Neural cell (in vitro differentiated cells): Measurements from ENCODE around the gene TGOLN2.

Experiments used
- EP300 ChIP-seq: fragments of 450-650 bp; conservative IDR thresholded peaks from 2 replicates; pipeline ENCODE4 v1.6.1; 2014; ENCODE audit warnings: antibody characterized with exemption, mild to moderate bottlenecking, moderate library complexity; ENCODE audit not compliant: poor library complexity, severe bottlenecking
- EZH2 ChIP-seq: fragments of 200-600, 300-800 bp; shearing (Covaris generic), sonication (generic); IDR thresholded peaks from 2 replicates; pipeline ENCODE4 v1.6.1; 2014; ENCODE audit warnings: antibody characterized with exemption, low read length, borderline replicate concordance, mild to moderate bottlenecking; ENCODE audit not compliant: insufficient read depth, poor library complexity, severe bottlenecking
- MXI1 ChIP-seq: fragments of 450-650 bp; conservative IDR thresholded peaks from 2 replicates; pipeline ENCODE4 v1.6.1; 2014; ENCODE audit warnings: antibody characterized with exemption, mild to moderate bottlenecking; ENCODE audit not compliant: poor library complexity, severe bottlenecking
- POLR2AphosphoS5 ChIP-seq: IDR thresholded peaks from 2 replicates; pipeline ENCODE4 v1.6.1; 2012
- RAD21 ChIP-seq: fragments of 450-650 bp; conservative IDR thresholded peaks from 2 replicates; pipeline ENCODE4 v1.6.1; 2014; ENCODE audit warnings: antibody characterized with exemption, mild to moderate bottlenecking, moderate library complexity
- SMC3 ChIP-seq: fragments of 450-650 bp; conservative IDR thresholded peaks from 2 replicates; pipeline ENCODE4 v1.6.1; 2014; ENCODE audit warnings: antibody characterized with exemption, mild to moderate bottlenecking, moderate library complexity; ENCODE audit not compliant: poor library complexity
- TAF1 ChIP-seq: IDR thresholded peaks from 2 replicates; pipeline ENCODE4 v1.6.1; 2012; ENCODE audit warnings: low read depth
- TF ChIP-seq, protein P1 (sequence below): fragments of 450-650 bp; IDR thresholded peaks from 2 replicates; pipeline ENCODE4 v1.5.1; 2014; ENCODE audit warnings: antibody characterized with exemption, mild to moderate bottlenecking, moderate library complexity; ENCODE audit not compliant: poor library complexity, severe bottlenecking
- TF ChIP-seq, protein P2 (sequence below): IDR thresholded peaks from 2 replicates; pipeline ENCODE4 v1.6.1; 2012; ENCODE audit warnings: borderline replicate concordance

DNA sequence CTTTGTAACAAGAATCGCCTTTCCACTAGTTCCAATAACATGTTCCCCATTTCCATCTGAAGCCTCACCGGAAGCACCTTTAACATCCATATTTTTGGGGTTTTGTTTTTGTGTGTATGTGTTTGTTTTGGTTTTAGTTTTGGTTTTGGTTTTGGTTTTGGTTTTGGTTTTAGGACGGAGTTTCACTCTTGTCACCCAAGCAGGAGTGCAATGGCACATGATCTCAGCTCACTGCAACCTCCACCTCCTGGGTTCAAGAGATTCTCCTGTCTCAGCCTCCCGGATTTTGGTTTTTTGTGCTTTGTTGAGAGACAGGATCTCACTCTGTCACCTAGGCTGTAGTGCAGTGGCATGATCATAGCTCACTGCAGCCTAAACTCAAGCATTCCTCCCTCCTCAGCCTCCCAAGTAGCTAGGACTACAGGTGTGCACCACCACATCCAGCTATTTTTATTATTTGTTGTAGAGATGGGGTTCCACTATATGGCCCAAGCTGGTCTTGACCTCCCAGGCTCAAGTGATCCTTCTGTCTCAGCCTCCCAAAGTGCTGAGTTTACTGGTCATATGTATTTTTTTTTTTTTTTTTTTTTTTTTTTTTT lies 36.3 kb downstream of the TGOLN2 start:
- TF ChIP-seq, protein P1, sequence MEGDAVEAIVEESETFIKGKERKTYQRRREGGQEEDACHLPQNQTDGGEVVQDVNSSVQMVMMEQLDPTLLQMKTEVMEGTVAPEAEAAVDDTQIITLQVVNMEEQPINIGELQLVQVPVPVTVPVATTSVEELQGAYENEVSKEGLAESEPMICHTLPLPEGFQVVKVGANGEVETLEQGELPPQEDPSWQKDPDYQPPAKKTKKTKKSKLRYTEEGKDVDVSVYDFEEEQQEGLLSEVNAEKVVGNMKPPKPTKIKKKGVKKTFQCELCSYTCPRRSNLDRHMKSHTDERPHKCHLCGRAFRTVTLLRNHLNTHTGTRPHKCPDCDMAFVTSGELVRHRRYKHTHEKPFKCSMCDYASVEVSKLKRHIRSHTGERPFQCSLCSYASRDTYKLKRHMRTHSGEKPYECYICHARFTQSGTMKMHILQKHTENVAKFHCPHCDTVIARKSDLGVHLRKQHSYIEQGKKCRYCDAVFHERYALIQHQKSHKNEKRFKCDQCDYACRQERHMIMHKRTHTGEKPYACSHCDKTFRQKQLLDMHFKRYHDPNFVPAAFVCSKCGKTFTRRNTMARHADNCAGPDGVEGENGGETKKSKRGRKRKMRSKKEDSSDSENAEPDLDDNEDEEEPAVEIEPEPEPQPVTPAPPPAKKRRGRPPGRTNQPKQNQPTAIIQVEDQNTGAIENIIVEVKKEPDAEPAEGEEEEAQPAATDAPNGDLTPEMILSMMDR, result no peak
- TF ChIP-seq, protein P2, sequence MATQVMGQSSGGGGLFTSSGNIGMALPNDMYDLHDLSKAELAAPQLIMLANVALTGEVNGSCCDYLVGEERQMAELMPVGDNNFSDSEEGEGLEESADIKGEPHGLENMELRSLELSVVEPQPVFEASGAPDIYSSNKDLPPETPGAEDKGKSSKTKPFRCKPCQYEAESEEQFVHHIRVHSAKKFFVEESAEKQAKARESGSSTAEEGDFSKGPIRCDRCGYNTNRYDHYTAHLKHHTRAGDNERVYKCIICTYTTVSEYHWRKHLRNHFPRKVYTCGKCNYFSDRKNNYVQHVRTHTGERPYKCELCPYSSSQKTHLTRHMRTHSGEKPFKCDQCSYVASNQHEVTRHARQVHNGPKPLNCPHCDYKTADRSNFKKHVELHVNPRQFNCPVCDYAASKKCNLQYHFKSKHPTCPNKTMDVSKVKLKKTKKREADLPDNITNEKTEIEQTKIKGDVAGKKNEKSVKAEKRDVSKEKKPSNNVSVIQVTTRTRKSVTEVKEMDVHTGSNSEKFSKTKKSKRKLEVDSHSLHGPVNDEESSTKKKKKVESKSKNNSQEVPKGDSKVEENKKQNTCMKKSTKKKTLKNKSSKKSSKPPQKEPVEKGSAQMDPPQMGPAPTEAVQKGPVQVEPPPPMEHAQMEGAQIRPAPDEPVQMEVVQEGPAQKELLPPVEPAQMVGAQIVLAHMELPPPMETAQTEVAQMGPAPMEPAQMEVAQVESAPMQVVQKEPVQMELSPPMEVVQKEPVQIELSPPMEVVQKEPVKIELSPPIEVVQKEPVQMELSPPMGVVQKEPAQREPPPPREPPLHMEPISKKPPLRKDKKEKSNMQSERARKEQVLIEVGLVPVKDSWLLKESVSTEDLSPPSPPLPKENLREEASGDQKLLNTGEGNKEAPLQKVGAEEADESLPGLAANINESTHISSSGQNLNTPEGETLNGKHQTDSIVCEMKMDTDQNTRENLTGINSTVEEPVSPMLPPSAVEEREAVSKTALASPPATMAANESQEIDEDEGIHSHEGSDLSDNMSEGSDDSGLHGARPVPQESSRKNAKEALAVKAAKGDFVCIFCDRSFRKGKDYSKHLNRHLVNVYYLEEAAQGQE, result no peak
- TF ChIP-seq TAF1, result no peak
- no peak for TF ChIP-seq EZH2
- TF ChIP-seq SMC3, result no peak
- no peak for TF ChIP-seq MXI1
- no peak for TF ChIP-seq POLR2AphosphoS5
- TF ChIP-seq EP300, result no peak
- TF ChIP-seq RAD21, result no peak
